ENCODE results near the gene ABHD17A.

Gene ABHD17A

DNA sequence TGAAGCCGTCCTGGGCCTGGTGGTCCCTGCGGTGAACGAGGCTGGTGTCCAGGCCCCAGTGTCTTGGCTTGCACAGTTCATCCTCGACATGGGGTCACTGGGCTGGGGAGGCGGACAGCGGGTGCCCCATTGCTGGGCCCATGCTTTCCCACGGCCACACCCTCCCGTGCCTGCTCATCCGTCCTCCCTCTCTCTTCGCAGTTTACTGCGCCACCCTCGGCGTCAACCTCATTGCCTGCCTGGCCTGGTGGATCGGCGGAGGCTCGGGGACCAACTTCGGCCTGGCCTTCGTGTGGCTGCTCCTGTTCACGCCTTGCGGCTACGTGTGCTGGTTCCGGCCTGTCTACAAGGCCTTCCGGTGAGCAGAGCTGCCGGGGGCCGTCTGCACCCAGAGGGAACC is 32.6 kb upstream of the ABHD17A start:
- no peak for DNase-seq
- TF ChIP-seq POLR2A (IDR thresholded peaks at IDR 0.05; ENCODE audit: low read length) (no peak), GATA1 (IDR thresholded peaks at IDR 0.05; ENCODE audit: low read depth, low read length) (no peak)

GRCh38 chr19:1917146-1917545 is 31.9 kb upstream of the ABHD17A start:
- TF ChIP-seq POLR2A (IDR thresholded peaks at IDR 0.05; ENCODE audit: low read length), result no peak
- TF ChIP-seq GATA1 (IDR thresholded peaks at IDR 0.05; ENCODE audit: low read depth, low read length), result no peak
- DNase-seq, result no peak

DNA sequence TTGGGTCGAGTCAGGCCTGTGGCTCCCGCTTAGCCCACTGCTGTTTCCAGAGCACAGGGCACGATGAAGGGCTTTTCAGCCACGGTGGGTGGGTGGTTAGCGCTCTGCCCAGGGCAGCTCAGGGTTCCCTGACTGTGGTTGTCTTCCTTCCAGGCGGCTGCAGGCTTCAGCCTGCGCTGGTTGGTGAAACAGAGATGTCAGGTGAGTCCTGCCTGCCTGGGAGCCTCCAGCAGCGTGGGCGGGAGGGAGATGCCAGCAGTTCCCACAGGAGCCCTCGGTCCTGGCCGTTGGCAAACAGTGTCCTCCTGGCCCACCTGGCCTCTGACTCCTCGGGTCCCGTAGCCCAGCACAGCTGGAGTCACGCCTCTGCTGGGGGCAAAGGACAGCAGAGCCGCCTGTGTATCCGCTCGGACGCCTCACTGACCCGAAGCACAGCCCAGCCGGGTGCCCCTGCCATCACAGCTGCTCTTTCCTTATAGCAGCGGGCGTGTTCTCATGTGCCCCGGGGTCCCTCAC is 29.6 kb upstream of the ABHD17A start:
- no peak for TF ChIP-seq POLR2A (IDR thresholded peaks at IDR 0.05; ENCODE audit: low read length)
- TF ChIP-seq GATA1 (IDR thresholded peaks at IDR 0.05; ENCODE audit: low read depth, low read length), result no peak
- no peak for DNase-seq

- DNase-seq, result no peak
- no peak for TF ChIP-seq POLR2A (IDR thresholded peaks at IDR 0.05; ENCODE audit: low read length)
- no peak for TF ChIP-seq GATA1 (IDR thresholded peaks at IDR 0.05; ENCODE audit: low read depth, low read length)
Observed at GRCh38 chr19:1913781-1914577, 28.7 kb upstream of the ABHD17A start.

GRCh38 chr19:1912760-1913505 is 27.6 kb upstream of the ABHD17A start:
- no peak for TF ChIP-seq POLR2A (IDR thresholded peaks at IDR 0.05; ENCODE audit: low read length)
- no peak for TF ChIP-seq GATA1 (IDR thresholded peaks at IDR 0.05; ENCODE audit: low read depth, low read length)
- DNase-seq, result no peak

DNA sequence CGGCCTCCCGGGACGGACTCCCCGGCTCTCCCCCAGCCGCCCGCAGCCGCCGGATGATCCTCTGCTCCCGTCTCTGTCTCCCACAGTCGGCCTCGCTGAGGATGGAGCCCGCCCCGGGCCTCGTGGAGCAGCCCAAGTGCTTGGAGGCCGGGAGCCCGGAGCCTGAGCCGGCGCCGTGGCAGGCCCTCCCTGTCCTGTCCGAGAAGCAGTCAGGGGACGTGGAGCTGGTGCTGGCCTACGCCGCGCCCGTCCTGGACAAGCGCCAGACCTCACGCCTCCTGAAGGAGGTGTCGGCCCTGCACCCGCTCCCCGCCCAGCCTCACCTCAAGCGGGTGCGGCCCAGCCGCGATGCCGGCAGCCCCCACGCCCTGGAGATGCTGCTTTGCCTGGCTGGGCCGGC is 26.7 kb upstream of the ABHD17A start:
- no peak for DNase-seq
- TF ChIP-seq GATA1 (IDR thresholded peaks at IDR 0.05; ENCODE audit: low read depth, low read length), result no peak
- no peak for TF ChIP-seq POLR2A (IDR thresholded peaks at IDR 0.05; ENCODE audit: low read length)

DNA sequence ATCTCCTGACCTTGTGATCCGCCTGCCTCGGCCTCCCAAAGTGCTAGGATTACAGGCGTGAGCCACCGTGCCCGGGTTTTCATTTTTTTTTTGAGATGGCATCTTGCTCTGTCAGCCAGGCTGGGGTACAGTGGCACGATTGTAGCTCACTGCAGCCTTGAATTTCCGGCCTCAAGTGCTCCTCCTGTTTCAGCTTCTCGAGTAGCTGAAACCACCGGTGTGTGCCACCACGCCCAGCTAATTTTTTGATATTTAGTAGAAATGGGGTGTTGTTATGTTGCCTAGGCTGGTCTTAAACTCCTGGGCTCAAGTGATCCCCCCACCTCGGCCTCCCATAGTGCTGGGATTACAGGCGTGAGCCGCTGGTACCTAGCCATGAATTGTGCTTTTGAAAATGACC is 25.8 kb upstream of the ABHD17A start:
- TF ChIP-seq POLR2A (IDR thresholded peaks at IDR 0.05; ENCODE audit: low read length) (no peak), GATA1 (IDR thresholded peaks at IDR 0.05; ENCODE audit: low read depth, low read length) (no peak)
- DNase-seq, result no peak

GRCh38 chr19:1910177-1910576 is 24.9 kb upstream of the ABHD17A start:
- DNase-seq, result no peak

DNA sequence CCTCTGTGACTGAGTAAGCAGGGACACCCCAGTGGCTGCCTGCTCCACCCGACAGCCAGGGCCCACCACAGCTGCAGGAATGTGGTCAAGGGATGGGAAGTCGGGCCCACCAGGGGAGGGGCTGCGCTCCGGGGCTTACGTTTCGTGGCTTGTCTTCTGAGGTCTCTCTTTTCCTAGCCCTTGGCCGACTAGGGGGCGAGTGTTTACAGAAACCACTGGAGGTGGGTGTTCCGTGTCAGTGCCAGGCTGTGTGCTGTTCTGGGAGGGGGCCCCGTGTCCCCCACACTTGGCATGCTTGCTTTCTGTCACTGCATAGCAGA is 24.4 kb upstream of the ABHD17A start:
- TF ChIP-seq POLR2A (IDR thresholded peaks at IDR 0.05; ENCODE audit: low read length) (no peak), GATA1 (IDR thresholded peaks at IDR 0.05; ENCODE audit: low read depth, low read length) (no peak)
- DNase-seq, result no peak

More at GRCh38 chr19:1910177-1910576, 24.9 kb upstream of the ABHD17A start:
- no peak for TF ChIP-seq GATA1 (IDR thresholded peaks at IDR 0.05; ENCODE audit: low read depth, low read length)
- no peak for TF ChIP-seq POLR2A (IDR thresholded peaks at IDR 0.05; ENCODE audit: low read length)

DNA sequence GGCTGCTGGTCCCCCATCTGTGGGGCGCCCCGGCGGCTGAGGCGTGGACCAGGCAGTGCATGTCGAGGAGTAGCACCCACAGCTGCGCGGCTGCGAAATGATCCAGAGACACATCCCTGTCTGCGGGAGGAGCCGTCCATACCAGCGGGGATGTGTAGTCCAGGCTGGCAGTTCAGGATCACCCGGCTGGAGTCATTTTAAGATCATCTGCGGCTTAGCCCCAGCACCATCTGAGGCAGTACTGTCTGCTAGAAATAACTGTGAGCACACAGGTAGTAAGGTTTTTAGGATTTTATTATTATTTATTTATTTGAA is 23.0 kb upstream of the ABHD17A start:
- TF ChIP-seq GATA1 (IDR thresholded peaks at IDR 0.05; ENCODE audit: low read depth, low read length) (no peak), POLR2A (IDR thresholded peaks at IDR 0.05; ENCODE audit: low read length) (no peak)

DNA sequence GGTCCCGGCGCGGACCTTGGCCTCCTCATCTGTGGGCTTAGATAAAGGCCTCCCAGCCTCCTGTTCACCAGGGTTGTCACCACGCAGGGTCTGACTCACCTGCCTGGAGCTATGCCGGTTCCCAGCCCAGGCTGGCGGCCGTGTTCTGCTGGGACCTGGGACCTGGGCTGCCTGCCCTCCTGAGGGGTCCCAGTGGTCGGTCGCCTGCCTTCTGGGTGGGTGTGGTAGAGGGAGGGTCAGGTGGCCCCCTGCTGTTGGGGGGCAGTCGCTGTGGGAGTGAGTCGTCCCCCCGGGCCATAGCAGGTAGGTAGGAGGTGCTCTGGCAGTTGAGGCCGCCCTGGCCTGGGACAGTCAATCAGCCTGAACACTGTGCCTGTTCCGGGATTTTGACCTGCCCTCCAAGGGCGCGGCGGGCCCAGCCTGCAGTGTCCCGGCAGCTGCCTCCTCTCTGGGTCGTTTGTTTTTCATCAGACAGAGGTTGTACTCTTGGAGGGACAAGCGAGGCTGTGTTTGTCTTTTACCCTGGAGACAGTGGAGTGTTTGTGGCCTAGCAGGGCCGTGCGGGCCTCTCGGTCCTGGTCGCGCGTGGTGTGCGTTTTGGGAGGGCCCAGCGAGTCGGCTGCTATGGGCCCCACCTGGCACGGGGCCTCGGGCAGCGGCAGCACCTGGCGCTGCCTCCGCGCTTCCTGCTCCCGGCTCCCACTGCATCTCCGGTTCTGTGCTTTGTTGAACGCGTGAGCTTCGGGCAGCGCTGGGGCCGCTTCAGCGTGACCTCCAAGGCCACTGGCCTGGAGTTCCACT is 22.5 kb upstream of the ABHD17A start:
- DNase-seq, result peak in 1 of 2 experiments; percentile 23
- no peak for TF ChIP-seq POLR2A (IDR thresholded peaks at IDR 0.05; ENCODE audit: low read length)
- no peak for TF ChIP-seq GATA1 (IDR thresholded peaks at IDR 0.05; ENCODE audit: low read depth, low read length)

More for the DNA sequence above, 23.0 kb upstream of the ABHD17A start:
- no peak for DNase-seq

- DNase-seq, result no peak
- no peak for TF ChIP-seq GATA1 (IDR thresholded peaks at IDR 0.05; ENCODE audit: low read depth, low read length)
- no peak for TF ChIP-seq POLR2A (IDR thresholded peaks at IDR 0.05; ENCODE audit: low read length)
Observed at GRCh38 chr19:1906985-1907562, 21.8 kb upstream of the ABHD17A start.

DNA sequence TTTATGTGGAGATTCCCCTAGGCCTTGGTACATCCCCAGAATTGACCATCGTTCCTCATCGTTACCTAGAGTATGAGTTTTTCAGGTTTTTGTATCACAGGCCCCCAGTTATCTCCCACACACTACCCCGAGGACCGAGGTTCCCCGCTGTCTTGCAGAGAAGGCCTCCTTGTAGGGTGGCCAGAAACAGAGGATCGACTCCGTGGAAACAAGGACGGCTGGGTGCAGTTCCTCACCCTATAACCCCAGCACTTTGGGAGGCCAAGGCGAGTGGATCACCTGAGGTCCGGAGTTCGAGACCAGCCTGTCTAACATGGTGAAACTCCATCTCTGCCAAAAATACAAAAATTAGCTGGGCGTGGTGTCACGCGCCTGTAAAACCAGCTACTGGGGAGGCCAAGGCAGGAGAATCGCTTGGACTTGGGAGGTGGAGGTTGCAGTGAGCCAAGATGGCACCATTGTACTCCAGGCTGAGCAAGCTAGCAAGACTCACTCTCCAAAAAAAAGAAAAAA is 20.6 kb upstream of the ABHD17A start:
- TF ChIP-seq POLR2A (IDR thresholded peaks at IDR 0.05; ENCODE audit: low read length) (no peak), GATA1 (IDR thresholded peaks at IDR 0.05; ENCODE audit: low read depth, low read length) (no peak)
- no peak for DNase-seq
